Measurements from ENCODE around the gene TMX1. TPM values are rescaled to one million over a fixed set of nuclear protein-coding genes. Genes with fewer than 3 reads are reported as not detected.

Gene TMX1
- total RNA-seq, 2 experiments from 2014 or later, result 47.3 to 47.9 TPM

GRCh38 chr14:51283402-51284085 is 43.5 kb downstream of the TMX1 start:
- H3K4me1 Mint-ChIP-seq (ENCODE audit: low read depth), result peaks cover 1% of the 10 kb centered on the region
- H3K36me3 Mint-ChIP-seq (ENCODE audit: low read depth), result no peaks in the 10 kb centered on the region
- ChIA-PET CTCF (interaction anchor here (0.6 to 5.4 kb wide), 21 partner anchors 8 to 566 kb away, joined by 3 to 50 read pairs (median 4); partner anchors contain the start of genes FRMD6 and TMX1), POLR2A (no interaction called here)
- ATAC-seq, result no peak
- H3K27me3 Mint-ChIP-seq (ENCODE audit: low read depth), result no peaks in the 10 kb centered on the region
- no peak for DNase-seq
- H3K27ac Mint-ChIP-seq, result no peak overlapping the region
- H3K9me3 Mint-ChIP-seq (ENCODE audit: insufficient read depth), result no peaks in the 10 kb centered on the region
- no peak overlapping the region for H3K4me3 Mint-ChIP-seq

GRCh38 chr14:51284241-51284640 is 44.2 kb downstream of the TMX1 start:
- DNase-seq (no peak), ATAC-seq (no peak)
- H3K36me3 Mint-ChIP-seq (ENCODE audit: low read depth), result no peaks in the 10 kb centered on the region
- H3K27me3 Mint-ChIP-seq (ENCODE audit: low read depth), result no peaks in the 10 kb centered on the region
- H3K27ac Mint-ChIP-seq, result no peak overlapping the region
- H3K4me3 Mint-ChIP-seq, result no peak overlapping the region
- H3K9me3 Mint-ChIP-seq (ENCODE audit: insufficient read depth), result no peaks in the 10 kb centered on the region
- peaks cover 1% of the 10 kb centered on the region for H3K4me1 Mint-ChIP-seq (ENCODE audit: low read depth)
- POLR2A ChIA-PET, result no interaction called here
- CTCF ChIA-PET, result interaction anchor here (0.9 to 5.4 kb wide), 14 partner anchors 8 to 494 kb away, joined by 3 to 50 read pairs (median 5); partner anchors contain the start of genes FRMD6 and TMX1

GRCh38 chr14:51285120-51285519 is 45.1 kb downstream of the TMX1 start:
- no peak for DNase-seq
- H3K27me3 Mint-ChIP-seq (ENCODE audit: low read depth), result no peaks in the 10 kb centered on the region
- H3K36me3 Mint-ChIP-seq (ENCODE audit: low read depth), result no peaks in the 10 kb centered on the region
- H3K4me1 Mint-ChIP-seq (ENCODE audit: low read depth), result peaks cover 1% of the 10 kb centered on the region
- H3K27ac Mint-ChIP-seq, result no peak overlapping the region
- no peak overlapping the region for H3K4me3 Mint-ChIP-seq
- POLR2A ChIA-PET, result no interaction called here
- ATAC-seq, result no peak
- CTCF ChIA-PET, result interaction anchor here (1.1 to 3.3 kb wide), 3 partner anchors 9 to 15 kb away, joined by 3 to 19 read pairs (median 18); no protein-coding TSS in a partner anchor
- H3K9me3 Mint-ChIP-seq (ENCODE audit: insufficient read depth), result no peaks in the 10 kb centered on the region

- no peak for ATAC-seq
- DNase-seq, result no peak
- H3K9me3 Mint-ChIP-seq (ENCODE audit: insufficient read depth), result no peaks in the 10 kb centered on the region
- no peak overlapping the region for H3K27ac Mint-ChIP-seq
- no peak overlapping the region for H3K4me3 Mint-ChIP-seq
- POLR2A ChIA-PET, result no interaction called here
- CTCF ChIA-PET, result no interaction called here
- H3K36me3 Mint-ChIP-seq (ENCODE audit: low read depth), result no peaks in the 10 kb centered on the region
- H3K4me1 Mint-ChIP-seq (ENCODE audit: low read depth), result peaks cover 1% of the 10 kb centered on the region
- no peaks in the 10 kb centered on the region for H3K27me3 Mint-ChIP-seq (ENCODE audit: low read depth)
These were observed 49.1 kb downstream of the TMX1 start for GRCh38 chr14:51289169-51289568.

- Mint-ChIP-seq H3K9me3 (ENCODE audit: insufficient read depth) (no peaks in the 10 kb centered on the region), H3K27me3 (ENCODE audit: low read depth) (no peaks in the 10 kb centered on the region), H3K4me1 (ENCODE audit: low read depth) (peaks cover 1% of the 10 kb centered on the region), H3K27ac (no peak overlapping the region), H3K36me3 (ENCODE audit: low read depth) (no peaks in the 10 kb centered on the region), H3K4me3 (no peak overlapping the region)
- POLR2A ChIA-PET, result no interaction called here
- CTCF ChIA-PET, result no interaction called here
- no peak for ATAC-seq
- no peak for DNase-seq
These were observed 50.1 kb downstream of the TMX1 start for GRCh38 chr14:51290132-51290531.

GRCh38 chr14:51291016-51291415 is 51.0 kb downstream of the TMX1 start:
- Mint-ChIP-seq H3K4me3 (no peak overlapping the region), H3K27ac (no peak overlapping the region), H3K36me3 (ENCODE audit: low read depth) (no peaks in the 10 kb centered on the region), H3K27me3 (ENCODE audit: low read depth) (no peaks in the 10 kb centered on the region), H3K9me3 (ENCODE audit: insufficient read depth) (no peaks in the 10 kb centered on the region), H3K4me1 (ENCODE audit: low read depth) (no peaks in the 10 kb centered on the region)
- no peak for ATAC-seq
- CTCF ChIA-PET, result interaction anchor here (0.8 to 1.0 kb wide), 2 partner anchors 8 to 10 kb away, joined by 3 read pairs; no protein-coding TSS in a partner anchor
- DNase-seq, result no peak
- POLR2A ChIA-PET, result no interaction called here

- Mint-ChIP-seq H3K4me1 (ENCODE audit: low read depth) (peaks cover 3% of the 10 kb centered on the region), H3K27ac (no peak overlapping the region), H3K4me3 (no peak overlapping the region), H3K9me3 (ENCODE audit: insufficient read depth) (no peaks in the 10 kb centered on the region), H3K27me3 (ENCODE audit: low read depth) (no peaks in the 10 kb centered on the region), H3K36me3 (ENCODE audit: low read depth) (no peaks in the 10 kb centered on the region)
- DNase-seq, result no peak
- POLR2A ChIA-PET, result no interaction called here
- no peak for ATAC-seq
- CTCF ChIA-PET, result interaction anchor here (1.3 to 1.8 kb wide), 2 partner anchors 9 to 10 kb away, joined by 3 to 6 read pairs; no protein-coding TSS in a partner anchor
These were observed 53.3 kb downstream of the TMX1 start for GRCh38 chr14:51293149-51293911.

GRCh38 chr14:51293912-51294389 is 53.9 kb downstream of the TMX1 start:
- Mint-ChIP-seq H3K27ac (no peak overlapping the region), H3K9me3 (ENCODE audit: insufficient read depth) (no peaks in the 10 kb centered on the region), H3K4me3 (no peak overlapping the region), H3K4me1 (ENCODE audit: low read depth) (peaks cover 9% of the 10 kb centered on the region), H3K27me3 (ENCODE audit: low read depth) (no peaks in the 10 kb centered on the region), H3K36me3 (ENCODE audit: low read depth) (no peaks in the 10 kb centered on the region)
- ChIA-PET CTCF (interaction anchor here (0.9 to 1.3 kb wide), 2 partner anchors 9 to 10 kb away, joined by 3 read pairs; no protein-coding TSS in a partner anchor), POLR2A (no interaction called here)
- ATAC-seq (no peak), DNase-seq (no peak)

GRCh38 chr14:51294951-51295525 is 55.0 kb downstream of the TMX1 start:
- DNase-seq, result no peak
- H3K27ac Mint-ChIP-seq, result no peak overlapping the region
- H3K36me3 Mint-ChIP-seq (ENCODE audit: low read depth), result no peaks in the 10 kb centered on the region
- ATAC-seq, result no peak
- H3K27me3 Mint-ChIP-seq (ENCODE audit: low read depth), result no peaks in the 10 kb centered on the region
- H3K4me1 Mint-ChIP-seq (ENCODE audit: low read depth), result peaks cover 14% of the 10 kb centered on the region
- CTCF ChIA-PET, result interaction anchor here (0.5 to 1.3 kb wide), 3 partner anchors 10 to 98 kb away, joined by 3 to 5 read pairs (median 3); no protein-coding TSS in a partner anchor
- POLR2A ChIA-PET, result no interaction called here
- H3K9me3 Mint-ChIP-seq (ENCODE audit: insufficient read depth), result no peaks in the 10 kb centered on the region
- H3K4me3 Mint-ChIP-seq, result no peak overlapping the region

GRCh38 chr14:51295646-51296263 is 55.7 kb downstream of the TMX1 start:
- Mint-ChIP-seq H3K27ac (no peak overlapping the region), H3K9me3 (ENCODE audit: insufficient read depth) (no peaks in the 10 kb centered on the region), H3K27me3 (ENCODE audit: low read depth) (no peaks in the 10 kb centered on the region), H3K36me3 (ENCODE audit: low read depth) (no peaks in the 10 kb centered on the region), H3K4me1 (ENCODE audit: low read depth) (peaks cover 14% of the 10 kb centered on the region), H3K4me3 (no peak overlapping the region)
- DNase-seq (no peak), ATAC-seq (no peak)
- CTCF ChIA-PET, result interaction anchor here (0.5 to 1.0 kb wide), 2 partner anchors 13 to 97 kb away, joined by 3 to 5 read pairs; no protein-coding TSS in a partner anchor
- POLR2A ChIA-PET, result no interaction called here

- peaks cover 14% of the 10 kb centered on the region for H3K4me1 Mint-ChIP-seq (ENCODE audit: low read depth)
- no peak overlapping the region for H3K27ac Mint-ChIP-seq
- H3K4me3 Mint-ChIP-seq, result no peak overlapping the region
- CTCF ChIA-PET, result no interaction called here
- no peaks in the 10 kb centered on the region for H3K36me3 Mint-ChIP-seq (ENCODE audit: low read depth)
- ATAC-seq (no peak), DNase-seq (no peak)
- POLR2A ChIA-PET, result no interaction called here
- H3K9me3 Mint-ChIP-seq (ENCODE audit: insufficient read depth), result no peaks in the 10 kb centered on the region
- no peaks in the 10 kb centered on the region for H3K27me3 Mint-ChIP-seq (ENCODE audit: low read depth)
These were observed 57.0 kb downstream of the TMX1 start for GRCh38 chr14:51297066-51297465.

Data from activated CD8-positive, alpha-beta T cell treated with anti-CD3 and anti-CD28 coated beads, Interleukin-2, amount 10 ng/mL, durations not matched to agents 7 days and 5 days (primary cell).